ENCODE data around the gene ZNF792.
A peak's percentile ranks its signal among the peaks of the same experiment; 100 is the strongest.
"Not testable (repeated sequence)": the region's sequence is repeated elsewhere in the genome, so short reads cannot be mapped to it uniquely, and the experiment has no call there.

The ZNF792 gene

DNA sequence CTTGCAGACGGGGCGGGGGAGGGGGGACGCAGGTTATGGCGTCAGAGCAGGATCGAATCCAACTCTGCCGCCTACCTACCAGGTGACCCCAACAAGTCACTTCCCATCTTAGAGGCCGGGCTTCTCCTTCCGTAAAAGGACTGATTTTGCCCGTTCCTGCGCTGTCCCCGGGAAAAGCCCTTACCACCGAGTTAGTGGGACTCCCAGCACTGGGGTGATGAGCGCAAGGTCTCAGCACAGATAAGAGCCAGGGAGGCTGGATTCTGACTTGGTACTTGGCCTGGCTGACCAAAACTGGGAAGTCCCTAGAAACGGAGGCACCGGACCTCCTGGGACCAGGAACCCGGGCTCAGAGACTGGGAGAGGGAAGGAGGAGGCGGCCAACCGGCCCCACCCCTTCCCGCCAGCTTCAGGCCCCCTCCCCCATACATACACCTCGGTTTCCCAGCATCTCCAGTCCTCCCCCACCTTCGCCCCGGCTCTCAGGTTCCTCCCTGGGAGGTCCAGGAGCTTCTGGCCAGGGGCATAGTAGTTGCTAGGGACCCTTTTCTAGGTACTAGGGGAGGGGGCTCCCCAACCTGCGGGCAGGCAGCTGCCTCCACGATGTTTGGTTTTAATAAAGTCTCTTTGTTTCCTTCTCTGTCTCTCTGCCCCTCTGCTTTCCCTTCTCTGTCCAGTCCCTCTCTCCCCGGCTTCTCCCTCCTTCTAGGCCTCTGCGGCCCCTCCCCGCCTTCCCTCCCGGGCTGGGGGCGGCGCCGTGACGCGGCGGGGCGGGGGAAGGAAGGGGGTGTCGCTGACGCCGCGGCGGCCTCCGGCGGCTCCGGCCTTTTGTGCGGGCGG lies 35.7 kb upstream of the ZNF792 start, which contains the start of gene GRAMD1A:
GRAMD1A (plus strand) TSS at position 826 of the 840 bp plus-strand sequence. CDS start 156 bp downstream, outside the sequence.
- H3K9me3 ChIP-seq (ENCODE audit: control insufficient read depth, low read length) = no peaks in the 10 kb centered on the region
- H3K23ac ChIP-seq (ENCODE audit: low read length in 2 of 2) = peak within 1 kb of the TSS in 1 of 2 experiments; percentile 68
- H3K14ac ChIP-seq (ENCODE audit: low read length in 2 of 2) = peak within 1 kb of the TSS; percentile 96 to 98
- peak within 1 kb of the TSS; percentile 86 for H2BK5ac ChIP-seq (ENCODE audit: low read depth, low read length, poor library complexity, severe bottlenecking)
- peak within 1 kb of the TSS; percentile 72 for H2AFZ ChIP-seq (ENCODE audit: low read depth, low read length)
- peaks cover 2% of the 10 kb centered on the region for H3K79me1 ChIP-seq (replicated peaks; ENCODE audit: low read length, poor library complexity, severe bottlenecking)
- H2BK12ac ChIP-seq (ENCODE audit: low read length in 2 of 2) = peak within 1 kb of the TSS in 1 of 2 experiments; percentile 25
- peak within 1 kb of the TSS; percentile 89 to 90 for H3K4ac ChIP-seq (ENCODE audit: low read depth in 1 of 2, low read length in 2 of 2)
- H4K91ac ChIP-seq (ENCODE audit: low read length) = peak within 1 kb of the TSS; percentile 91
- H2BK120ac ChIP-seq (ENCODE audit: low read depth, low read length) = peak within 1 kb of the TSS; percentile 90
- H3K27me3 ChIP-seq (ENCODE audit: control insufficient read depth in 1 of 2, insufficient read depth in 1 of 2, low read length in 2 of 2) = no peaks in the 10 kb centered on the region
- peak; percentile 90 for DNase-seq
- H3K4me3 ChIP-seq (ENCODE audit: insufficient read depth in 1 of 2, low read depth in 1 of 2, low read length in 2 of 2) = peak within 1 kb of the TSS; percentile 81 to 89
- peak within 1 kb of the TSS; percentile 7 for H2AK5ac ChIP-seq (ENCODE audit: low read length, severe bottlenecking)
- H2BK15ac ChIP-seq (ENCODE audit: low read depth, poor library complexity, severe bottlenecking) = peak within 1 kb of the TSS; percentile 100
- WGBS = under 1% methylated on average over 23 of the region's 45 CpGs
- H3K27ac ChIP-seq (ENCODE audit: low read length, poor library complexity, severe bottlenecking) = peak within 1 kb of the TSS; percentile 96
- H3K4me2 ChIP-seq (ENCODE audit: low read length, poor library complexity, severe bottlenecking) = peak within 1 kb of the TSS; percentile 93
- H3K4me1 ChIP-seq (ENCODE audit: control insufficient read depth, insufficient read depth, low read depth, low read length) = peaks cover 26% of the 10 kb centered on the region
- peaks cover 6 to 14% of the 10 kb centered on the region in 2 experiments for H3K36me3 ChIP-seq (ENCODE audit: control insufficient read depth in 1 of 2, insufficient read depth in 2 of 2, low read depth in 1 of 2, low read length in 2 of 2)
- peak within 1 kb of the TSS; percentile 95 to 97 for H3K18ac ChIP-seq (ENCODE audit: low read depth in 1 of 2, low read length in 2 of 2)
- H3K9ac ChIP-seq (ENCODE audit: low read length) = peak within 1 kb of the TSS; percentile 98
- peak within 1 kb of the TSS; percentile 74 for H4K8ac ChIP-seq (ENCODE audit: low read length)

DNA sequence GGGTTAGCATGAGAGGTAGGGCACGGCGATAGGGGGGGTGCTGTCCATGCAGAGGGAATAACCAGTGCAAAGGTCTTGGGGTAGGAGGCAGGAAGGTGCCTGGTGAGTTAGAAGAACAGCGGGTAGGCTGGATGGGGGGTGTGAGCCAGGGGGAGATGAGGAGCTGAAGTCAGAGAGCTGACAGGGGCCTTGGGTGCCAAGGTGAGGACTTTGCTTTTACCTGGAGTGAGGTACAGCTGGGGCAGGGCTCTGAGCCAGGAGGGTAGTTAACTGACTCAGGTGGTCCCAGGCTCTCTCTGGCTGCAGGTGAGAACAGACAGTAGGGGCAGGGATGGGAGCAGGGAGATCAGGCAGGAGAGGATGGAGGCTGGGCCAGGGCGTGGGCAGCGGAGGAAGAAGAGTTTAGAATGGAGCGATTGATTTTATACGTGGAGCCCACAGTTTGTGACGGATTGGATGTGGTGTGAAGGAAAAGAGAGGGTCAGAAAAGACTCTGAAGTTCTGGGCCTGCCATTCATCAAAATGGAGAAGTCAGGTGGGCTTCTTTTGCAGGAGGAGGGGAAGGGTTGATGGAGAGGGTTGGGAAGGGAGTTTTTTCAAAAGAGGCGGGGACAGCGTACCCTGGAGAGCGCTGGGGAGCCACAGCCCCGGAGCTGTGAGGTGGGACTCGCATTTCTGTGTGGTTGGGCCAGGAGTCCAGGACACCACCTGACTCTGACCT lies 34.9 kb upstream of the ZNF792 start:
- Histone ChIP-seq H3K4me3 (ENCODE audit: insufficient read depth in 1 of 2, low read depth in 1 of 2, low read length in 2 of 2) (peak overlapping the region; percentile 81 to 89), H3K4ac (ENCODE audit: low read depth in 1 of 2, low read length in 2 of 2) (peak overlapping the region; percentile 70 to 74), H3K27ac (ENCODE audit: low read length, poor library complexity, severe bottlenecking) (peak overlapping the region; percentile 96), H2BK120ac (ENCODE audit: low read depth, low read length) (no peak overlapping the region), H2BK5ac (ENCODE audit: low read depth, low read length, poor library complexity, severe bottlenecking) (no peak overlapping the region), H3K27me3 (ENCODE audit: control insufficient read depth in 1 of 2, insufficient read depth in 1 of 2, low read length in 2 of 2) (peaks cover 0 to 6% of the 10 kb centered on the region in 2 experiments), H3K4me2 (ENCODE audit: low read length, poor library complexity, severe bottlenecking) (peak overlapping the region; percentile 93), H4K8ac (ENCODE audit: low read length) (peak overlapping the region; percentile 80), H3K4me1 (ENCODE audit: control insufficient read depth, insufficient read depth, low read depth, low read length) (peaks cover 26% of the 10 kb centered on the region), H2BK15ac (ENCODE audit: low read depth, poor library complexity, severe bottlenecking) (no peak overlapping the region), H3K79me1 (replicated peaks; ENCODE audit: low read length, poor library complexity, severe bottlenecking) (no peaks in the 10 kb centered on the region), H3K9me3 (ENCODE audit: control insufficient read depth, low read length) (no peaks in the 10 kb centered on the region), H3K18ac (ENCODE audit: low read depth in 1 of 2, low read length in 2 of 2) (peak overlapping the region; percentile 90 to 97), H3K36me3 (ENCODE audit: control insufficient read depth in 1 of 2, insufficient read depth in 2 of 2, low read depth in 1 of 2, low read length in 2 of 2) (peaks cover 6 to 9% of the 10 kb centered on the region in 2 experiments), H4K91ac (ENCODE audit: low read length) (peak overlapping the region; percentile 84), H3K14ac (ENCODE audit: low read length in 2 of 2) (no peak overlapping the region), H2BK12ac (ENCODE audit: low read length in 2 of 2) (peak overlapping the region in 1 of 2 experiments; percentile 11), H2AK5ac (ENCODE audit: low read length, severe bottlenecking) (no peak overlapping the region), H2AFZ (ENCODE audit: low read depth, low read length) (no peak overlapping the region), H3K9ac (ENCODE audit: low read length) (peak overlapping the region; percentile 98), H3K23ac (ENCODE audit: low read length in 2 of 2) (no peak overlapping the region)
- 59% methylated on average over 11 of the region's 13 CpGs for WGBS
- no peak for DNase-seq

DNA sequence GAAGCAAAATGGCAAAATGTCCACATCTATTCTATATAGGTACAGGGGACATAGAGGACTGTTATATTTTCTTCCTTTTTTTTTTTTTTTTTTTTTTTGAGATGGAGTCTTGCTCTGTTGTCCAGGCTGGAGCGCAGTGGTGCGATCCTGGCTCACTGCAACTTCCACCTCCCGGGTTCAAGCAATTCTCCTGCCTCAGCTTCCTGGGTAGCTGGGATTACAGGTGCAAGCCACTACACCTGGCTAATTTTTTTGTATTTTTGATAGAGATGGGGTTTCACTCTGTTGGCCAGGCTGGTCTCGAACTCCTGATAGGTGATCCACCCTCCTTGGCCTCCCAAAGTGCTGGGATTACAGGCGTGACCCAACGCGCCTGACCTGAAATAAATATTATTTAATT lies 34.2 kb upstream of the ZNF792 start:
- not testable (repeated sequence) for H2BK12ac ChIP-seq (ENCODE audit: low read length in 2 of 2); H3K36me3 ChIP-seq (ENCODE audit: control insufficient read depth in 1 of 2, insufficient read depth in 2 of 2, low read depth in 1 of 2, low read length in 2 of 2); H3K23ac ChIP-seq (ENCODE audit: low read length in 2 of 2); H4K91ac ChIP-seq (ENCODE audit: low read length); H3K4me3 ChIP-seq (ENCODE audit: insufficient read depth in 1 of 2, low read depth in 1 of 2, low read length in 2 of 2); H4K8ac ChIP-seq (ENCODE audit: low read length); H3K9ac ChIP-seq (ENCODE audit: low read length); H2AK5ac ChIP-seq (ENCODE audit: low read length, severe bottlenecking); H3K18ac ChIP-seq (ENCODE audit: low read depth in 1 of 2, low read length in 2 of 2); H2BK15ac ChIP-seq (ENCODE audit: low read depth, poor library complexity, severe bottlenecking); H3K4ac ChIP-seq (ENCODE audit: low read depth in 1 of 2, low read length in 2 of 2); DNase-seq; H3K4me2 ChIP-seq (ENCODE audit: low read length, poor library complexity, severe bottlenecking); H3K27me3 ChIP-seq (ENCODE audit: control insufficient read depth in 1 of 2, insufficient read depth in 1 of 2, low read length in 2 of 2); H2BK120ac ChIP-seq (ENCODE audit: low read depth, low read length); H2BK5ac ChIP-seq (ENCODE audit: low read depth, low read length, poor library complexity, severe bottlenecking); H2AFZ ChIP-seq (ENCODE audit: low read depth, low read length); H3K14ac ChIP-seq (ENCODE audit: low read length in 2 of 2); H3K27ac ChIP-seq (ENCODE audit: low read length, poor library complexity, severe bottlenecking); H3K9me3 ChIP-seq (ENCODE audit: control insufficient read depth, low read length); H3K79me1 ChIP-seq (replicated peaks; ENCODE audit: low read length, poor library complexity, severe bottlenecking)
- peaks cover 22% of the 10 kb centered on the region for H3K4me1 ChIP-seq (ENCODE audit: control insufficient read depth, insufficient read depth, low read depth, low read length)
- WGBS = 95% methylated on average over 3 of the region's 7 CpGs

Data from mesenchymal stem cell (in vitro differentiated cells and primary cell).